ENCODE data around the gene MCM9. TPM values are rescaled to one million over a fixed set of nuclear protein-coding genes. Genes with fewer than 3 reads are reported as not detected.

The MCM9 gene
- 29.4 TPM for polyA plus RNA-seq (ENCODE audit: insufficient read length)
- long read RNA-seq, donor 1, full-length matches to known transcripts: 4 of 48 reads
- long read RNA-seq, donor 1, partial matches to known transcripts: 0 of 48 reads
- long read RNA-seq, donor 1, other reads (novel, unspliced or antisense): 44 of 48 reads
- long read RNA-seq, donor 2, partial matches to known transcripts: 0 of 1 reads
- long read RNA-seq, donor 2, other reads (novel, unspliced or antisense): 0 of 1 reads
- long read RNA-seq, donor 3, partial matches to known transcripts: 0 of 1 reads
- long read RNA-seq, donor 3, other reads (novel, unspliced or antisense): 0 of 1 reads
- long read RNA-seq, donor 4: 0 reads
- long read RNA-seq, donor 5, full-length matches to known transcripts: 2 of 2 reads
- long read RNA-seq, donor 5, partial matches to known transcripts: 0 of 2 reads
- long read RNA-seq, donor 5, other reads (novel, unspliced or antisense): 0 of 2 reads
- long read RNA-seq, donor 6, full-length matches to known transcripts: 2 of 2 reads
- long read RNA-seq, donor 6, partial matches to known transcripts: 0 of 2 reads
- long read RNA-seq, donor 6, other reads (novel, unspliced or antisense): 0 of 2 reads
- long read RNA-seq, donor 7, partial matches to known transcripts: 0 of 2 reads
- long read RNA-seq, donor 7, other reads (novel, unspliced or antisense): 0 of 2 reads
- long read RNA-seq, donor 8, full-length matches to known transcripts: 1 of 1 reads
- long read RNA-seq, donor 8, partial matches to known transcripts: 0 of 1 reads
- long read RNA-seq, donor 8, other reads (novel, unspliced or antisense): 0 of 1 reads

DNA sequence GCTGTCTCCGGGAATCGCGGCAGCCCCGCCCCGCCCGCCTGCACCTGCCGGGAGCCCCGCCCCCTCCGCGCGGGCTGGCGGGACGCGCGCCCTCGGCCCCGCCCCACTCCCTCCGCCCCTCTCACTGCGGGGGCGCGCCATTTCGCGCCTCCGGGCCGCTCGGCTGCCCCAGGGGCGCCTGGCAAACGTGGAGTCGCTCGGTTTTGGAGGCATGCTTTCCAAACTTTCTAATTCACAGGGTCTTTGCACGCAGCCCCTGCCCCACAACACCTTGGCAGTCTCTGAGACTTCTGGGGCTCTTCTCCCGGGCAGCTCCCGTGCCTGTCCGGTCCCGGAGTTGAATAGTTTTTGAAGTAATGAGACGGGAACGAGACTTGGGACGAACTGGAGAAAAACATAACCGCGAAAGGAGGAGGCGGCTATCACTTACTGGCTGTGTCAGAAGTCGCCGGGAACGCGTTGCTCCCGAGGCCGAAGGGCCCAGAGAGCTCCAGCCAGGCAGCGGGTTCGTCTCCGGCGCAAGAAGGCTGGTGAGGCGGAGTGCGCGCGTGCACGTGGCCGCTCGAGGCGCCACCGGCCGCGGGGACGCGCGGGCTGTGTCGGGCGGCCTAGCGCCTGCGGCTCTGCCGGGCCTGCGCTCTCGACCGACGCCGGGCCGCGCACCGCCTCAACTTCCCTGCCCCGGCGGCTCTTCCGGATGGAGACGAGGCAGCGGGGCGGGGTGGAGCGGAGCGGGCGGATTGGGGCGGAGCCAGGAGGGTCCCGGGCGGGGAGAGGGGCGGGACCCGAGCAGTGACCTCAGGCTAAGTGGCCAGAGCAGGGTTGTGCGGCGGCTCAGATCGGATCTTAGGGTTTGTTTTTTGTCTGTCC is at the start of gene MCM9:
MCM9 (minus strand) TSS at position 699 of the 870 bp plus-strand sequence. CDS start 3,436 bp downstream, outside the sequence.
- DNase-seq: peak; percentile 87

DNA sequence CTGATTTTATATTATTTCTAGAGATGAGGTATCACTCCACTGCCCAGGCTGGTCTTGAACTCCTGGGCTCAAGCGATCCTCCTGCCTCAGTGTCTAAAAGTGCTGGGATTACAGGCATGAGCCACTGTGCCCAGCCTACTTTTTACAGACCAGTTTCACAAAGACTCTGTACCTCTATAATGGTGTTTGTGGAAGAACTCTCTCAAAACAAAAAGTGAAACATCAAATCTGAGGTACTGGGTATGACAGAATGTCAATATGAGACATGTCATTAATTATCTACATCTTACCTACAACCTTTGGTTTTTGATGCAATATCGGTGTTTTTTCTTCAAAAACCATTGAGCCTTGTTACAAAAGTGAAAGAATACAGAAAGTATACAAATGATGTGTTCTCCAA is 49.4 kb upstream of the MCM9 start:
- no peak for DNase-seq

DNA sequence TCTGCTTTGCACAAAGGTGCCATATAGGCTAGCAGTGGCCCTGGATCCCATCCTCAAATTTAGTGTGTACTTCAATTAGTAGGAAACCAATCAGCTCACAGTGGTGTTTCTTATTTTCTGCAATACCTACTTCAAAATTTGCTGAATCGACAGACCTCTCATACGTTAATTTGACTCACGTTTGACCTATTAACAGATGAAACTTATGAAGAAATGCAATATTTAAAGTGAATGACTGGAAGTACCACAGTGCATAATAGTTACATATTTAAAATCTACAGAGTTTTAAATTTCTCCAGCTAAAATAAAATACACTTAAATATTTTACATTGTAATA is 47.6 kb upstream of the MCM9 start:
- no peak for DNase-seq

DNA sequence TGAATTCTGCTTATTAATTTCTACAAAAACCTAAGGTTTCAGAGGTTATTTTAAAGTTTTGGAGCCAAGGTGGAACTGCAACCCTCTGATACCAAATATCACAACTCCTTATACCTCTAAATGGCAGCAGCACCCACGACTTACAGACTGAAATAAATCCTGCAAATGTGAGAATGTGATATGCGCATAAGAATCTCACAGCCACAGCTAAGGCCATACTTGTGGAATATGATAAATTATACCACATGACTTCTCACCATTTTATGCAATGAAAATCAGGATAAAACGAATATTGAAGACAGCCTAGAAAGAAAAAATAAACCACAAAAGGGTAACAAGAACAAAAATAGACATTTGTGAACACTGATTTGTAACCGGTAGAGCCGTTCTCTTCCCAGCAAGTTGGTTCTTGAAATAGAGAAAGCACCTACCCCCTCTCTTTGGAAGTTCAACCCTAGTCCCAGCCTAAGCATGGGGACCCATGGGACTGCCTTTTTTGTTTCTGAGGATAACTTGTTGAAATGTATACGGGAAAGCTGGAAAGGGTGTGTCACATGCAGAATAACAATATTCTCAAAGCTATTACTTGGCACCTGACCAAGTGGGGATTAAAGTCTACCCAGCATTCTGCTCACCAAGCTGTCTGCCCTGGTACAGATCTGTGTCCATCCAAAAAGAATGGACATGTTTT is 47.1 kb upstream of the MCM9 start:
- DNase-seq: no peak

DNA sequence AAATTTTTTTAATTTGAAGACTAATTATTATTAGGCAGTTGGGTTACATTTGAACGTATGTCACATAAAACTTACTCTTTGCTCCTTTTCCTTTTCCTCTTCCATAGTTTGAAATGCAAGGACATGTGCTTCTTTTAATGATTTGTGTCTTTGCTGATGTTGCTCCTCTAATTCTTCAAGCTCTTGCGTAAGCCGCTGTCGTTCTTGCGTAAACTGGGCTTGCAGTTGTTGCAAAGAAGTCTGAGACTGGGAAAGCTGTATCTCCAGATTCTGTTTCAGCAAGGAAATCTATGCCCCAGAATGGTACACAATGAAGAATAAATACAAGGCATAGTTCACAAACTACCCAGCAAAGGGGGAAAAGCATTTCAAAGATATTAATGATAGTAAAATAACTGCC is 45.1 kb upstream of the MCM9 start:
- no peak for DNase-seq

DNA sequence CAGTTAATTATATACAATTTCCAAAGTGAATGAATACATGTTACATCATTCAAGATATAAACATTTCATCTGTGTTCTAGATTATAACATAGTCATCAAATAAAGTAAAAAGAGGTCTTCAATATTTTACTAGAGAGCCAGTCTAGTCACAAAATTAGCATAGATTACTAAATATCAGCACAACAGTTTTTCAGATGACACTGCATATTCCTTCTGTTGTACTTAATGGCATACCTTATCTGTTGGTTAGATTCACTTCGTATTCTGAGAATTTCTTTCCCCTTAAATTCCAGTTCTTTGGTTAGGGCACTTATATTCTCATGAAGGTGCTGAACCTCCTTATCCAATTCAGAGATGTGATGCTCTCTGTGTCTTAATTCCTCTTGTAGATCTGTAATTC is 39.8 kb upstream of the MCM9 start:
- no peak for DNase-seq

DNA sequence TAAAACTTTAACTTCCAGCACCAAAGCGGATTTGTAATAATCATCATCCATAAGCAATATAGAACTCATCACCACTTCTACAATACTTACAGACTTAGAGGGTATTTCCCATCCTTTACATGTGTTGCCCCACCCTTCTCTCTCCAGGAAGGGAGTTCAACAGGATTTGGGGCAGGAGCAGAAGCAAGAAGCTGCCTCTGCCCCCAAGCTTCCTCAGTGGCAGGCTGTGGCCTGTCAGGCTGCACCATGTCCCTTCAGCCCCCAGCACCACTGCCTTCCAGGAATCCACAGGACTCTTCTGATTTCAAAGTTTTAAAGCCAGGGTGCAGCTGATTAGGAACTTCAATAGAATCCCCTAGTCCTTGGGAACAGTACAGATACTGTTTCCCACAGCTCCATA is 36.7 kb upstream of the MCM9 start:
- DNase-seq: no peak

DNA sequence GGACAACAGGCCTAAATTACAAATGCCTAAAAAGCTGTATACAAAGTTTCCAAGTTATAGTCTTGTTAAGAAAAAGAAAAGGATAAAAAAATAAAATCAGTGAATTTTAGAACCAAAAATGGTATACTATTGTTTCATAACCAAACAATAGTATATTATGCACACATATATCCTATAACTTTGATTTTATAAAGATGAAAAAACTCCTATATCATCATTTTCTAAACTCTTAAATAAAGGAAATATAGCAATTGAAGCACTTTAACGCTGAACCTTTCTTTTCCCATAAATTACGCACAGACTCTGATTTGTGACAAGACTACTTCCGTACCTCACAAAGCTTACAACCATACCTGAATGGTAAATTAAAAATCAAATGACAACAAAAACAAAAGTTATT is 35.9 kb upstream of the MCM9 start:
- DNase-seq: no peak

DNA sequence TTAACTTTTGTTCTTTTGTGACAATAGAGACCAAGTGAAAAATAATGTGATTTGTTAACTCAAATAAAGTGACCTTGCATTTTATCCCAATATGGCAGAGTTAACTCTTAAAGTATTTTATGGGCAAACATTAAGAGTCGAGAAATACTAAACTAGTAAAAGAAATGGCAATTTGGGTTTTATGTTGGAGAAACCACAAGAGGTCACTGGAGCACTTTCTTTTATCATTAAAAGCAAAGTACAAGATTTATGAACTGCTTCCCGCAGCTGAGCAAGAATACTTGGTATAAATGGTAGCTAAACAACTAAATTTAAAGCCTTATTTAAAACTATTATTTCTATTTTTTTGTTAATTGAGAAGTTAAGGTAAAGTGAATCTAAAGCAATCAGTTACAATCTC is 33.5 kb upstream of the MCM9 start:
- DNase-seq: peak; percentile 41

DNA sequence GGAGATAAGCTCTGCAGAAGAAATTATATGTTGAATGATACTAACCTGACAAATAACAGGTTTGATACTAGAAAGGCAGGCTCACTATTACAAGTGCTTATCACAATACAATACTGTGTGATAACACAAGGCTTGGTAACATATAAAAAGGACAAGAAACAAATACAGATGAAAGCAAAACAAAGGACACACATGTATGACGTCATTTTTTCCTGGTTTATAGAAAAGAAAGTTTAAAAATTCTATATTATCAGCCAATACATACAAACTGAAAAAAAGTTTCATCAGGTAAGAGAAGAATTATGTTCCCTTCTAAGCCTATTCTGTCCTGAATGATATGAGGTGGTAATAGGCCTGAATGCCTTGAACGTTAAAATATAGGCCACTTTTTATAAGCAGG is 32.3 kb upstream of the MCM9 start:
- no peak for DNase-seq

DNA sequence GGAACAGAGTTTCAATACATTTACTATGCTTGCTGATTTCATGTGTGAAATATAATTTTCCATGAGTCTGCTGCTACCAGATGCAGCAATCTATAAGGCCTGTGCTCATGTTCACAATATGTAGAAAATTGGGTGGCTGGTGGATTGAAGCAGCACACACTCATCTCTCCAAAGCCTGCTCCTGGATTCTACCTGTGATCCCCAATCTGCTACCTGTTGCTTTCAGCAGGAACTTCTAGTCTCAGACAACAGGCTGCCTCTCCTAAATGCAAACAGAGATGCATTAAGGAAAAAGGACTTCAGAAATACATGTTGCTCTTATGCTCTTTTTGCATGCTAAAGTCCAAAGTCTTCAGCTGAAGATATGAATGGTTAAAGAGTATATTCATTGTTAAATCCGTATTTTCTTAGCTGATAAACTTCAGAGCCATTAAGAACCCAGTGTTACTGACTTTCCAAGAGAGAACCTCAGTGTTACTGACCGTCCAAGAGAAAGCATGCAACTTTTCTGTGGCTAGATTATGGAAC is 30.9 kb upstream of the MCM9 start:
- no peak for DNase-seq

DNA sequence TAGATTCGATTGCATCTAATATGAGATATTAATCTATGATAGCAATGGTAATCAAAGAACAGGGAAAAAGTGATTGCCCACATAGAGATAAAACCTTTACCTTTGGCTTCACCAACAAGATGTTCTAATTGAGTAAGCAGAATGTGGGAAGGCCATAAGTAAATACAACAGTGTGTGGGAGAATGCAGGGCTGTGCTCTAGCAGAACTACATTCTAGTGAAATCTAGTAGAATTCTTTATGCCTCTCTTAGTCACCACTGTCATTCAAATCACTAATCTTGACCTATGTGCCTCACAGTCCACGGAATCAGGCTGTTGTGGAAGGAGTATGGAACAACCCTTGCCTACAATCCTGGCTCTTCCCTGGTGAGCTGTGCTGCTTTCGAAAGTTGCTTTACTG is 30.4 kb upstream of the MCM9 start:
- DNase-seq: peak; percentile 0

DNA sequence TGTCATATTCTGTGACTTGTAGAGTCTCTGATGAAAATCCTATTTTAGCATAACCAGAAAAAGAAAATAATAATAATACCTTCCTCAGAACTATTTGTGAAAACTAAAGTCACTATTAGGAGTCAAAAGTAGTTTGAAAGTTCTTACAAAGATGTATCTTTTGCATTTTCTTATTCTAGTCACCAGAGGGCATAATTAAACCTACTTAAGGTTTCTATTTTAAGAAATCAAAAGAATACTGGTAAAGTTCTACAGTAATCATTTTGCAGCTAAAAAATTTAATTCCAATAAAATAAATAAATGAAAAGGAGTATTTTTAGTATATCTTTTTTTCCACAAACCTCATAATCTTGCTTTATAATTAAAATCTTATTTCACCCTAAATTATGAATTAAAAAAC is 28.0 kb upstream of the MCM9 start:
- DNase-seq: no peak

DNA sequence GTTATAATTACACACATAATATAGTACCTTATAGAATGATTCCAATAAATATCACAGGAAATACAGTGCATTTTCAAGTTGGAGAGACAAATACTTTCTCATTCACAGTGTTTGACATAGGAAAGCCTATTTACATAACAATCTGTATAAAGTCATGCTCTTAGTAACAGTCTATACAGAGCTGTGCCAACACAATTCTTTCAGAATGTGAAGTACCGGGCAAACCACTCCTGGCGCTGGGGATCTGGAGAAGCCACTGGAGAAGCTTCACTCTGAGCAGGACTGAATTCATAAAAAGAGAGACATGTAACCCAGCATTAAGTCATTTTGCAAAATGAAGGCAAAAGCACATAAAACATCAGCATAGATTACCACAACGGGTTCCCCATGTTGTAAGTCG is 24.9 kb upstream of the MCM9 start:
- no peak for DNase-seq

DNA sequence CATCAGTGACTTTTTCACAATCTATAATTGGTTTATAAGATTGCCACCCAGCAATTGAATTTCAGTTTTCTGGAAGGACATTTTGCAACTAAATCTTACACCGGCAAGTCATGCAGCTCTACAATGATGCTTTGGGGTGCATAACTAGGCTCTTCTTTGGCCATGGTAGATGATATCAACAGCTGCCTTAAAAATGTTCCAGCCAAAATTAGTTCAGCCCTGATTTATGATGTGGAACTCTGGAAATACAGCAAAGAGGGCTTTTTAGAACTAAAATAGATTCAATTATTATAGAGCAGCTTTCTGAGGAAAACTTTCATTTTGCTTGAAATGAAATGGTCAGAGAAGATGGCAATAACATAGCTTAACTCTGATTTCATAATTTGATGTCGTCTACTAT is 18.4 kb upstream of the MCM9 start:
- DNase-seq: no peak

DNA sequence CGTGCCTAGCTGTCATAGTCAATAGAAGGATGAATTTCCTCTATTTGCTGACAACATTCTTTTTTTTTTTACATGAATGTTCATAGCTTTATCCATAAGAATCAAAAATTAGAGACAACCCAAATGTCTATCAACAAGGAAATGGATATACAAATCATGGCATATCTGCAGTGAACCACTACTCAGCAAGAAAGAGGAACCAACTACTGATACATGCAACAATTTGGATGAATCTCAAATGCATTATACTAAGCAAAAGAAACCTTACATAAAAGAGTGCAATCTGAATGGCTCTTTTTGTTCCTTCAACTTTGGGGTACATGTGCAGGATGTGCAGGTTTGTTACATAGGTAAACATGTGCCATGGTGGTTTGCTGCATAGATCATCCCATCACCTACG is 17.7 kb upstream of the MCM9 start:
- no peak for DNase-seq

DNA sequence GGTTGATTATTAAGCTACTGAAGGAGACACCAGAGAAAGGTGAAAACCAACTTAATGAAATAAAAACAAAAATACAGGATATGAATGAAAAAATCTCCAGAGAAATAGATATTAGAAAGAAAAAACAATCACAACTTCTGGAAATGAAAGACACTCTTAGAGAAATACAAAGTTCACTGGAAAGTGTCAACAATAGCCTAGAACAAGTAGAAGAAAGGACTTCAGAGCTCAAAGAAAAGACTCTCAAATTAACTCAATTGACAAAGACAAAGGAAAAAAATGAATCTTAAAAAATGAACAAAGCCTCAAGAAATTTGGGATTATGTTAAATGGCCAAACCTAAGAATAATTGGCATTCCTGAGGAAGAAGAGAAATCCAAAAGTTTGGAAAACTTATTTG is 10.3 kb upstream of the MCM9 start:
- DNase-seq: no peak

DNA sequence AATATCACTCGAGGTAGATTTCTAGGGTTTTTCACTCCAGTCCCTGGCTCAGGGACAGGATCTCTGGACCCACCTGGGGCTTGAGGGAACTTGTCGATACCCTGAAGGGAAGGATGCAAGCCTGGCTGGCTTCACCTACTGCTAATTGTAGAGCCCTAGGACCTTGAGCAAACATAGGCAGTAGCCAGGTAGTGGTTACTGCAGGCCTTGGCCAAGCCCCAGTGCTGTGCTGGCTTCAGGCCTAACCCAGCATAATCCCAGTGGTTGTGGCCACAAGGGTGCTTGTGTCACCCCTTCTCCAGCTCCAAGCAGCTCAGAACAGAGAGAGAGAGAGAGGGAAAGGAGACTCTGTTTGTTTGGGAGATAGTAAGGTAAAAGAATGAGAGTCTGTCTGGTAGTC is 5.8 kb upstream of the MCM9 start:
- DNase-seq: no peak

DNA sequence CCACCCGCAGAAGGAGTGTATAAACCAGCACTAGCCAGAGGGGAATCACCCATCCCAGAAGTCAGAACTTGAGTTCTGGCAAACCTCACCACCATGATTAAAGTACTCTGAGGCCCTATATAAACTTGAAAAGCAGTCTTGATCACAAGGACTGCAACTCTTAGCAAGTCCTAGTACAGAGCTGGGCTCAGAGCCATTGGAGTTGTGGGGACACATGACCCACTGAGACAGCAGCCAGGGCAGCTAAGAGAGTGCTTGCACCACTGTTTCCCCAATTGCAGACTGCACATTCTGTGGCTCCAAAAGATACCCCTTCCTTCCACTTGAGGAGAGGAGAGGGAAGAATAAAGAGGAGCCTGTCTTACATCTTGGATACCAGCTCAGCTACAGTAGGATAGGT is 4.7 kb upstream of the MCM9 start:
- DNase-seq: no peak

DNA sequence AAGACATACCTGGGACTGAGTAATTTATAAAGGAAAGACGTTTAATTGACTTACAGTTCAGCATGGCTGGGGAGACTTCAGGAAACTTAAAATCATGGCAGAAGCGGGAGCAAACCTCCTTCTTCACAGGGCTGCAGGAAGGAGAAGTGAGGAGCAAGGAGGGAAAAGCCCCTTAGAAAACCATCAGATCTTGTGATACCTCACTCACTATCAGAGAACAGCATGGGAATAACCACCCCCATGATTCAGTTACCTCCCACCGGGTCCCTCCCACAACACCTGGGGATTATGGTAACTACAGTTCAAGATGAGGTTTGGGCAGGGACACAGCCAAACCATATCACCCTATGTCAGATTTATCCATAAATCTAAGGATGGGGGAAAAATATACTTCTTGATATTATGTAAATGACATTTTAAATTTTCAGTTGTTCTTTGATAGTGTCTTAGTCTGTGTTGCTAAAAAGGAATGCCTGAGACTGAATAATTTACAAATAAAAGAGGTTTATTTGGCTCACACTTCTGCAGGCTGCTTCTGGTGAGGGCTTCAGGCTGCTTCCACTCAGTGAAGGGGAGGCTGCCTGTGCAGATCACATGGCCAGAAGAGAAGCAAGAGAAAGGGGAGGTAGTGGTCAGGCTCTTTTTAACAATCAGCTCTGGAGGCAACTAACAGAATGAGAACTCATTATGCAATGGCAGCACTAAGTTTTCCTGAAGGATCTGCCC is 1.2 kb upstream of the MCM9 start:
- no peak for DNase-seq

DNA sequence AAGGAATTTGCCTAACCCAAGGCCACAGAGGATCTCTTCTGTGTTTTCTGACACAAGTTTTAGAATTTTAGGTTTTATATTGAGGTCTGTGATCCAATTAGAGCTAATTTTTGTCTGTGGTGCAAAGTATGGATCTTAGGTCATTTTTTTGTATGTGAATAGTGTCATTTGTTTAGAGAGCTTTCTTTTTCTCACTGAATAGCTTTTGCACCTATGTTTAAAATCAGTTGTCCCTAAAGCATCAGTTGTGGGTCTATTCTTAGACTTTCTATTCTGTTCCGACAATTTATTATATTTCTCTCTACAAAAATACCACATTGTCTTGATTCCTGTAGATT is 341 bp upstream of the MCM9 start:
- no peak for DNase-seq

Measured in left kidney (tissue), 8 donors.